SK-N-SH (cell line): ENCODE data around the gene MKS1. TPM values are rescaled to one million over a fixed set of nuclear protein-coding genes. Genes with fewer than 3 reads are reported as not detected.
A peak's percentile ranks its signal among the peaks of the same experiment; 100 is the strongest.

Source experiments
- CTCF ChIA-PET: fragments of 300-600, 350-600 bp; formaldehyde crosslinking; extraction: SDS; loops from one replicate; lab custom pipeline; 2021; lab: Yijun Ruan, JAX
- POLR2A ChIA-PET: fragments of 350-600 bp; sonication (Branson Sonifier 250); formaldehyde crosslinking; extraction: SDS; loops from one replicate; lab custom pipeline; 2020; ENCODE audit warnings: antibody characterized with exemption, inconsistent platforms; lab: Yijun Ruan, JAX
- DNase-seq: peaks from one replicate; pipeline ENCODE4 v3.0.0; 2012
- H2AFZ ChIP-seq: fragments of 200-600 bp; sonication (generic); 2 replicates; pipeline ENCODE4 v1.8.1; 2016; ENCODE audit warnings: antibody characterized with exemption, mild to moderate bottlenecking, low read depth
- H3F3A ChIP-seq: fragments of 200-600 bp; sonication (generic); replicated peaks from 2 replicates; pipeline ENCODE3; 2016; ENCODE audit warnings: antibody characterized with exemption, mild to moderate bottlenecking; ENCODE audit not compliant: insufficient read depth
- H3K27ac ChIP-seq, 2 experiments: fragments of 200-500 bp in 1 of 2; fragments of 200-600 bp in 1 of 2; sonication (Bioruptor generic) in 1 of 2; sonication (generic), shearing (Covaris generic) in 1 of 2; 2 replicates each; pipeline versions ENCODE4 v1.5.1 to v1.6.1; 2014 to 2016; ENCODE audit warnings: low read depth in 2 of 2, inconsistent platforms in 1 of 2, low read length in 1 of 2, mild to moderate bottlenecking in 1 of 2, mixed read lengths in 1 of 2
- H3K27me3 ChIP-seq: fragments of 200-600 bp; sonication (generic), shearing (Covaris generic); 2 replicates; pipeline ENCODE4 v1.6.1; 2016; ENCODE audit warnings: mixed run types; ENCODE audit not compliant: insufficient read depth
- H3K36me3 ChIP-seq, 2 experiments: fragments of 200-500 bp in 1 of 2; fragments of 200-600 bp in 1 of 2; sonication (Bioruptor generic) in 1 of 2; sonication (generic) in 1 of 2; replicated peaks in 1 of 2; 2 replicates each; pipeline versions ENCODE3 to v1.5.1; 2014 to 2016; ENCODE audit warnings: low read length in 1 of 2, mild to moderate bottlenecking in 1 of 2; ENCODE audit not compliant: insufficient read depth in 2 of 2, control insufficient read depth in 1 of 2
- H3K4me1 ChIP-seq, 2 experiments: fragments of 200-500 bp in 1 of 2; fragments of 200-600 bp in 1 of 2; sonication (Bioruptor generic) in 1 of 2; sonication (generic), shearing (Covaris generic) in 1 of 2; 2 replicates each; pipeline versions ENCODE4 v1.5.1 to v1.6.1; 2014 to 2016; ENCODE audit warnings: low read depth in 1 of 2, low read length in 1 of 2, mixed run types in 1 of 2; ENCODE audit not compliant: insufficient read depth in 2 of 2, control insufficient read depth in 1 of 2
- H3K4me2 ChIP-seq: fragments of 200-600 bp; sonication (generic), shearing (Covaris generic); 2 replicates; pipeline ENCODE4 v1.6.1; 2017; ENCODE audit warnings: mixed run types
- H3K4me3 ChIP-seq, 2 experiments: fragments of 200-500 bp in 1 of 2; fragments of 200-600 bp in 1 of 2; sonication (Bioruptor generic) in 1 of 2; sonication (generic), shearing (Covaris generic) in 1 of 2; 2 replicates each; pipeline versions ENCODE4 v1.5.1 to v1.8.1; 2014 to 2016; ENCODE audit warnings: low read depth in 2 of 2, inconsistent platforms in 1 of 2, low read length in 1 of 2, mild to moderate bottlenecking in 1 of 2, mixed read lengths in 1 of 2, moderate library complexity in 1 of 2
- H3K79me2 ChIP-seq: fragments of 200-600 bp; sonication (generic); 2 replicates; pipeline ENCODE4 v1.8.1; 2017; ENCODE audit warnings: mild to moderate bottlenecking; ENCODE audit not compliant: insufficient read depth
- H3K9ac ChIP-seq: fragments of 200-600 bp; sonication (generic); 2 replicates; pipeline ENCODE4 v1.6.1; 2017; ENCODE audit warnings: mixed run types
- H3K9me2 ChIP-seq: fragments of 200-600 bp; sonication (generic); 2 replicates; pipeline ENCODE4 v1.6.1; 2017; ENCODE audit warnings: mixed run types
- H3K9me3 ChIP-seq: fragments of 200-600 bp; sonication (generic); 2 replicates; pipeline ENCODE4 v1.6.1; 2017; ENCODE audit warnings: mixed run types, mild to moderate bottlenecking, moderate library complexity
- H4K20me1 ChIP-seq: fragments of 200-600 bp; sonication (generic); 2 replicates; pipeline ENCODE4 v1.6.1; 2017; ENCODE audit warnings: mild to moderate bottlenecking, mixed run types; ENCODE audit not compliant: insufficient read depth
- CTCF ChIP-seq: fragments of 200-600 bp; sonication (generic); IDR thresholded peaks from 2 replicates; pipeline ENCODE4 v1.6.1; 2017; ENCODE audit warnings: antibody characterized with exemption, mild to moderate bottlenecking, moderate library complexity
- JUND ChIP-seq: IDR thresholded peaks from 2 replicates; pipeline ENCODE4 v1.4.0; 2012
- MAX ChIP-seq: IDR thresholded peaks from 2 replicates; pipeline ENCODE4 v1.4.0; 2012; ENCODE audit warnings: low read depth
- NRF1 ChIP-seq: IDR thresholded peaks from 2 replicates; pipeline ENCODE4 v1.6.1; 2012; ENCODE audit warnings: low read depth, mild to moderate bottlenecking, low read length
- PBX3 ChIP-seq: IDR thresholded peaks from 2 replicates; pipeline ENCODE4; 2012
- RFX5 ChIP-seq: IDR thresholded peaks from 2 replicates; pipeline ENCODE4 v1.6.1; 2012; ENCODE audit warnings: mild to moderate bottlenecking, improper control_type of control experiment, low read length
- USF1 ChIP-seq: IDR thresholded peaks from 2 replicates; pipeline ENCODE4 v1.4.0; 2012; ENCODE audit warnings: low read depth, borderline replicate concordance
- ZBTB33 ChIP-seq: IDR thresholded peaks from 2 replicates; pipeline ENCODE4 v1.4.0; 2012; ENCODE audit warnings: low read depth, borderline replicate concordance
- WGBS: methylation state at CpG from one replicate; pipeline ENCODE4 v1.1.6; 2017; ENCODE audit warnings: low lambda C conversion rate; 5-methylcytosine and 5-hydroxymethylcytosine counted together
- polyA plus RNA-seq, 3 experiments: library from polyadenylated mRNA; depleted of rRNA; stranded (reverse); fragments of >200 nt; gene quantifications; 2 replicates each; pipeline ENCODE4 v1.2.3, GENCODE V29; 2012

Gene MKS1
- polyA plus RNA-seq, 1 of the 3 experiments (the other 2 are of a cell fraction) = 28.5 TPM

GRCh38 chr17:58262149-58262548 is 43.1 kb upstream of the MKS1 start (continued):
- TF ChIP-seq CTCF (no peak), NRF1 (no peak), MAX (no peak), RFX5 (no peak), ZBTB33 (no peak)

- no peak overlapping the region for H3K9ac ChIP-seq
- H3K4me1 ChIP-seq = no peaks in the 10 kb centered on the region; a peak in 1 of 4 replicates
- no peak overlapping the region for H3K4me2 ChIP-seq
- POLR2A ChIA-PET = no interaction called here
- no peak overlapping the region; the same call in 1 of the 2 replicates for H2AFZ ChIP-seq
- H3K36me3 ChIP-seq = no peaks in the 10 kb centered on the region
- TF ChIP-seq USF1 (no peak), CTCF (peak; percentile 20; the same call in 1 of the 2 replicates), PBX3 (no peak), JUND (no peak)
- 0 out of 2 replicates have a peak, but pooled peaks cover 3% of the 10 kb centered on the region for H3K9me3 ChIP-seq
- H3K9me2 ChIP-seq = no peaks in the 10 kb centered on the region
- H3K4me3 ChIP-seq = no peak overlapping the region
- no peaks in the 10 kb centered on the region for H3F3A ChIP-seq
- peaks cover 37% of the 10 kb centered on the region for H3K27me3 ChIP-seq
- CTCF ChIA-PET = interaction anchor here (0.6 to 2.2 kb wide), 6 partner anchors 36 to 1089 kb away, joined by 3 to 6 read pairs (median 4); partner anchors contain the start of gene MKS1
- no peak overlapping the region for H3K27ac ChIP-seq
- DNase-seq = no peak
- no peaks in the 10 kb centered on the region for H4K20me1 ChIP-seq
- 14% methylated on average over 7 of the region's 8 CpGs for WGBS
- no peaks in the 10 kb centered on the region for H3K79me2 ChIP-seq
Measured at GRCh38 chr17:58254803-58255202, 35.7 kb upstream of the MKS1 start.
